Activated T-helper 1 cell treated with anti-CD3 and anti-CD28 coated beads, Interleukin-12 subunit alpha, Interleukin-12 subunit beta, Interleukin-2, Interleukin-4 antibody, amounts not matched to agents 30 ng/mL and 10 ng/mL and 1 ng/mL, durations not matched to agents 14 hours and 24 hours and 36 hours (primary cell): Measurements from ENCODE around the gene RSPO3. TPM values are rescaled to one million over a fixed set of nuclear protein-coding genes. Genes with fewer than 3 reads are reported as not detected.

ENCODE experiments used
- DNase-seq: peaks from one replicate; pipeline ENCODE4 v3.0.0; 2021; ENCODE audit warnings: low spot score
- H3K27ac Mint-ChIP-seq: one replicate; pipeline ENCODE4 v1.8.0; 2021; ENCODE audit warnings: mild to moderate bottlenecking, mixed read lengths
- H3K27me3 Mint-ChIP-seq: one replicate; pipeline ENCODE4 v1.8.0; 2022; ENCODE audit warnings: mild to moderate bottlenecking, moderate library complexity, mixed read lengths; ENCODE audit not compliant: insufficient read depth
- H3K36me3 Mint-ChIP-seq: one replicate; pipeline ENCODE4 v1.8.0; 2021; ENCODE audit warnings: low read depth, mixed read lengths
- H3K4me1 Mint-ChIP-seq: one replicate; pipeline ENCODE4 v1.8.0; 2021; ENCODE audit warnings: low read depth, mixed read lengths
- H3K4me3 Mint-ChIP-seq: one replicate; pipeline ENCODE4 v1.8.0; 2021; ENCODE audit warnings: mild to moderate bottlenecking, moderate library complexity, mixed read lengths
- H3K9me3 Mint-ChIP-seq: one replicate; pipeline ENCODE4 v1.8.0; 2021; ENCODE audit warnings: mixed read lengths
- intact Hi-C: fragments of 100-400 bp; cut with micrococcal nuclease; formaldehyde crosslinking; loops from one replicate; pipeline ENCODE4 v1.15.1; 2024
- total RNA-seq: library from RNA; stranded (reverse); gene quantifications from 2 replicates; pipeline ENCODE4 v1.2.3, GENCODE V29; 2022

RSPO3 gene
- total RNA-seq, 1 donor from 2014 or later, result not detected

GRCh38 chr6:127117979-127118297 is 533 bp upstream of the RSPO3 start:
- H3K4me1 Mint-ChIP-seq, result peaks cover 12% of the 10 kb centered on the region
- intact Hi-C loops, result loop anchor here (5.0 kb wide), 1 partner anchor 1371 kb away; the partner anchor contains the start of gene HEY2
- peak overlapping the region; percentile 42 for H3K4me3 Mint-ChIP-seq
- DNase-seq, result no peak
- H3K36me3 Mint-ChIP-seq, result no peaks in the 10 kb centered on the region
- H3K9me3 Mint-ChIP-seq, result no peaks in the 10 kb centered on the region
- no peak overlapping the region for H3K27ac Mint-ChIP-seq
- peaks cover 67% of the 10 kb centered on the region for H3K27me3 Mint-ChIP-seq

GRCh38 chr6:127119102-127120022 is 891 bp downstream of the RSPO3 start:
- no peak overlapping the region for H3K27ac Mint-ChIP-seq
- H3K4me1 Mint-ChIP-seq, result peaks cover 12% of the 10 kb centered on the region
- intact Hi-C loops, result loop anchor here (5.0 to 10.0 kb wide), 3 partner anchors 148 to 1372 kb away; partner anchors contain the start of genes HEY2 and RNF146
- peaks cover 68% of the 10 kb centered on the region for H3K27me3 Mint-ChIP-seq
- no peaks in the 10 kb centered on the region for H3K36me3 Mint-ChIP-seq
- H3K9me3 Mint-ChIP-seq, result no peaks in the 10 kb centered on the region
- no peak for DNase-seq
- peak overlapping the region; percentile 76 for H3K4me3 Mint-ChIP-seq

GRCh38 chr6:127120023-127120786 is 1.7 kb downstream of the RSPO3 start:
- Mint-ChIP-seq H3K4me3 (peak overlapping the region; percentile 72), H3K36me3 (no peaks in the 10 kb centered on the region), H3K27ac (no peak overlapping the region), H3K9me3 (no peaks in the 10 kb centered on the region), H3K27me3 (peaks cover 66% of the 10 kb centered on the region), H3K4me1 (peaks cover 12% of the 10 kb centered on the region)
- DNase-seq, result no peak
- intact Hi-C loops, result loop anchor here (5.0 to 10.0 kb wide), 2 partner anchors 147 to 425 kb away; partner anchors contain the start of gene RNF146

GRCh38 chr6:127120787-127121636 is 2.5 kb downstream of the RSPO3 start:
- intact Hi-C loops, result loop anchor here (1.0 to 10.0 kb wide), 5 partner anchors 146 to 1125 kb away; partner anchors contain the start of gene RNF146
- DNase-seq, result peak; percentile 45
- peaks cover 65% of the 10 kb centered on the region for H3K27me3 Mint-ChIP-seq
- H3K9me3 Mint-ChIP-seq, result no peaks in the 10 kb centered on the region
- no peak overlapping the region for H3K27ac Mint-ChIP-seq
- H3K4me1 Mint-ChIP-seq, result peaks cover 12% of the 10 kb centered on the region
- H3K36me3 Mint-ChIP-seq, result no peaks in the 10 kb centered on the region
- H3K4me3 Mint-ChIP-seq, result no peak overlapping the region

- intact Hi-C loops, result loop anchor here (1.0 to 10.0 kb wide), 5 partner anchors 146 to 1125 kb away; partner anchors contain the start of gene RNF146
- Mint-ChIP-seq H3K4me3 (no peak overlapping the region), H3K9me3 (no peaks in the 10 kb centered on the region), H3K27ac (no peak overlapping the region), H3K36me3 (no peaks in the 10 kb centered on the region), H3K27me3 (peaks cover 62% of the 10 kb centered on the region), H3K4me1 (peaks cover 12% of the 10 kb centered on the region)
- no peak for DNase-seq
Observed at GRCh38 chr6:127121637-127121960, 3.1 kb downstream of the RSPO3 start.

GRCh38 chr6:127124172-127124571 is 5.7 kb downstream of the RSPO3 start:
- Mint-ChIP-seq H3K27ac (no peak overlapping the region), H3K9me3 (no peaks in the 10 kb centered on the region), H3K4me1 (peaks cover 12% of the 10 kb centered on the region), H3K4me3 (no peak overlapping the region), H3K27me3 (peaks cover 47% of the 10 kb centered on the region), H3K36me3 (no peaks in the 10 kb centered on the region)
- intact Hi-C loops, result loop anchor here (5.0 to 10.0 kb wide), 2 partner anchors 143 to 421 kb away; partner anchors contain the start of gene RNF146
- DNase-seq, result no peak

GRCh38 chr6:127124680-127125079 is 6.2 kb downstream of the RSPO3 start:
- H3K27me3 Mint-ChIP-seq, result peaks cover 44% of the 10 kb centered on the region
- H3K9me3 Mint-ChIP-seq, result no peaks in the 10 kb centered on the region
- no peak for DNase-seq
- intact Hi-C loops, result loop anchor here (5.0 to 10.0 kb wide), 2 partner anchors 143 to 420 kb away; partner anchors contain the start of gene RNF146
- no peak overlapping the region for H3K27ac Mint-ChIP-seq
- peaks cover 12% of the 10 kb centered on the region for H3K4me1 Mint-ChIP-seq
- no peaks in the 10 kb centered on the region for H3K36me3 Mint-ChIP-seq
- H3K4me3 Mint-ChIP-seq, result no peak overlapping the region

- no peak overlapping the region for H3K4me3 Mint-ChIP-seq
- no peaks in the 10 kb centered on the region for H3K9me3 Mint-ChIP-seq
- H3K27ac Mint-ChIP-seq, result no peak overlapping the region
- peaks cover 27% of the 10 kb centered on the region for H3K27me3 Mint-ChIP-seq
- no peak for DNase-seq
- intact Hi-C loops, result loop anchor here (10.0 kb wide), 1 partner anchor 417 kb away; no protein-coding TSS in a partner anchor
- H3K36me3 Mint-ChIP-seq, result no peaks in the 10 kb centered on the region
- H3K4me1 Mint-ChIP-seq, result no peaks in the 10 kb centered on the region
Observed at GRCh38 chr6:127128066-127128465, 9.6 kb downstream of the RSPO3 start.

- Mint-ChIP-seq H3K4me1 (no peaks in the 10 kb centered on the region), H3K27ac (no peak overlapping the region), H3K9me3 (no peaks in the 10 kb centered on the region), H3K36me3 (no peaks in the 10 kb centered on the region), H3K4me3 (no peak overlapping the region), H3K27me3 (peaks cover 26% of the 10 kb centered on the region)
- no peak for DNase-seq
- intact Hi-C loops, result loop anchor here (10.0 kb wide), 1 partner anchor 416 kb away; no protein-coding TSS in a partner anchor
Observed at GRCh38 chr6:127129251-127129650, 10.8 kb downstream of the RSPO3 start.

- Mint-ChIP-seq H3K4me3 (no peak overlapping the region), H3K36me3 (no peaks in the 10 kb centered on the region), H3K27me3 (peaks cover 17% of the 10 kb centered on the region), H3K27ac (no peak overlapping the region), H3K9me3 (no peaks in the 10 kb centered on the region), H3K4me1 (no peaks in the 10 kb centered on the region)
- DNase-seq, result no peak
- intact Hi-C loops, result no loop called here
Observed at GRCh38 chr6:127131275-127131674, 12.8 kb downstream of the RSPO3 start.

GRCh38 chr6:127131772-127132376 is 13.4 kb downstream of the RSPO3 start:
- intact Hi-C loops, result no loop called here
- H3K4me1 Mint-ChIP-seq, result no peaks in the 10 kb centered on the region
- H3K9me3 Mint-ChIP-seq, result no peaks in the 10 kb centered on the region
- H3K4me3 Mint-ChIP-seq, result no peak overlapping the region
- peaks cover 17% of the 10 kb centered on the region for H3K27me3 Mint-ChIP-seq
- DNase-seq, result no peak
- H3K27ac Mint-ChIP-seq, result no peak overlapping the region
- H3K36me3 Mint-ChIP-seq, result no peaks in the 10 kb centered on the region

GRCh38 chr6:127134136-127134535 is 15.7 kb downstream of the RSPO3 start:
- H3K4me1 Mint-ChIP-seq, result no peaks in the 10 kb centered on the region
- intact Hi-C loops, result no loop called here
- no peak for DNase-seq
- no peak overlapping the region for H3K4me3 Mint-ChIP-seq
- peaks cover 16% of the 10 kb centered on the region for H3K27me3 Mint-ChIP-seq
- H3K27ac Mint-ChIP-seq, result no peak overlapping the region
- no peaks in the 10 kb centered on the region for H3K36me3 Mint-ChIP-seq
- H3K9me3 Mint-ChIP-seq, result no peaks in the 10 kb centered on the region
